Measurements from ENCODE around the gene DLGAP4. TPM values are rescaled to one million over a fixed set of nuclear protein-coding genes. Genes with fewer than 3 reads are reported as not detected.
A peak's percentile ranks its signal among the peaks of the same experiment; 100 is the strongest.

Gene DLGAP4
- total and polyA plus RNA-seq, 9 of the 15 experiments (the other 6 are each of a cell fraction or from before 2014, with no cell fraction given) = 0.31 to 34.1 (median 4.5) TPM

DNA sequence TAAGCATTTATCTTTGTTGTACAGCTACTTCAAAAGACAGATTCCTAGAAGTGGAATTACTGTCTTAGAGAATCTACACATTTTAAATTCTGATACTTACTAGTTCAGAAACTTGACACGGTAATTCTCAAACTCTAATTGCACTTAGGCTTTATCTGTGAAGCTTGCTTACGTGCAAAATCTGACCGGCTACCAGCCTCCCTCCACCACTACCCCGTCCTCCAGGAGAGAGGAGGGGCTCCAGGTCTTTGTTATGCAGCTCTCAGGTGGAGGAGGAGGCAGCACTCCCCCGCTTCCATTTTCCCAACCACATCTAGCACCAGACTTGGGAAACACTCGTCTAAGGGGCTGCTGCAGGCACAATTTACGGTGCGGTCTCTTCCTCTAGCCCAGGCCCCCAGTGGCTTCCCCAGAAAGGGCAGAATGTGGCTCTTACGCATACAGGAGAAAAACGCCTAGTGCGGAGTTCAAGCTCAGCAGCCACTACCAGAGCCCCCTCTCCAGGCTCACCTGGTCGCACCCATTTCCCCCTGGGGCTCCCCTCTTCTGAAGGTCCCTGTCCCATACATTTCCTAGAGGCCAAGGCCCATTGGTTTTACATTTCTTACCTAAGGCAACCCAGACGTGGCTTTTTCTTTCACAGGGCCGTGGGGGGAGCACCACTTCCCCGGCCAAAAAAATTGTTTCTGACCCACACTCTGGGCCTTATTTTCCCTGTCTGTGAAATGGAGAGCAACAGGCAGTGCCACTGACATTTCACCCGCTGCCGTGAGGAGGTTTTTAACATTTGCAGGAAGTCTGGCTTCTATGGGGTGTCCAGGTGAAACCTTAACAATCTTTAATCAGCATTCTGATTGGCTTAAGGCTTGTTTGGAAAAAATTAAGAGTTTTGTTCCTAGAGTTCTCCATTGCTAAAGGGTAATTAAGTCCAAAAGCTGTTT, 265.7 kb downstream of the DLGAP4 start (continued):
- TF ChIP-seq ZNF830 (CRISPR knock-in tag; IDR thresholded peaks at IDR 0.05) (no peak), BDP1 (IDR thresholded peaks at IDR 0.05; ENCODE audit: insufficient read depth, insufficient read length) (no peak), ADNP (tag; IDR thresholded peaks at IDR 0.05) (no peak), ZNF384 (IDR thresholded peaks at IDR 0.05; ENCODE audit: low read depth, low read length) (no peak), RREB1 (CRISPR knock-in tag; IDR thresholded peaks at IDR 0.05) (no peak), NCOA1 (IDR thresholded peaks at IDR 0.05; ENCODE audit: low read depth) (no peak), BRD4 (IDR thresholded peaks at IDR 0.05) (no peak; the same call in 1 of the 2 replicates), ARID1B (IDR thresholded peaks at IDR 0.05) (peak; percentile 63), NEUROD1 (IDR thresholded peaks at IDR 0.05; ENCODE audit: borderline replicate concordance, low read depth, low read length, partially characterized antibody) (no peak), RBM39 (optimal IDR thresholded peaks at IDR 0.05; ENCODE audit: low read depth, low read length) (no peak), PHF21A (IDR thresholded peaks at IDR 0.05; ENCODE audit: borderline replicate concordance, low read depth) (no peak), HDGF (IDR thresholded peaks at IDR 0.05) (no peak), KDM1A (IDR thresholded peaks at IDR 0.05) (peak in 1 of 2 experiments; percentile 15; a peak in 1 of 4 replicates), ZNF175 (CRISPR knock-in tag; IDR thresholded peaks at IDR 0.05; ENCODE audit: low read depth) (no peak)
- TF ChIP-seq, protein P1, sequence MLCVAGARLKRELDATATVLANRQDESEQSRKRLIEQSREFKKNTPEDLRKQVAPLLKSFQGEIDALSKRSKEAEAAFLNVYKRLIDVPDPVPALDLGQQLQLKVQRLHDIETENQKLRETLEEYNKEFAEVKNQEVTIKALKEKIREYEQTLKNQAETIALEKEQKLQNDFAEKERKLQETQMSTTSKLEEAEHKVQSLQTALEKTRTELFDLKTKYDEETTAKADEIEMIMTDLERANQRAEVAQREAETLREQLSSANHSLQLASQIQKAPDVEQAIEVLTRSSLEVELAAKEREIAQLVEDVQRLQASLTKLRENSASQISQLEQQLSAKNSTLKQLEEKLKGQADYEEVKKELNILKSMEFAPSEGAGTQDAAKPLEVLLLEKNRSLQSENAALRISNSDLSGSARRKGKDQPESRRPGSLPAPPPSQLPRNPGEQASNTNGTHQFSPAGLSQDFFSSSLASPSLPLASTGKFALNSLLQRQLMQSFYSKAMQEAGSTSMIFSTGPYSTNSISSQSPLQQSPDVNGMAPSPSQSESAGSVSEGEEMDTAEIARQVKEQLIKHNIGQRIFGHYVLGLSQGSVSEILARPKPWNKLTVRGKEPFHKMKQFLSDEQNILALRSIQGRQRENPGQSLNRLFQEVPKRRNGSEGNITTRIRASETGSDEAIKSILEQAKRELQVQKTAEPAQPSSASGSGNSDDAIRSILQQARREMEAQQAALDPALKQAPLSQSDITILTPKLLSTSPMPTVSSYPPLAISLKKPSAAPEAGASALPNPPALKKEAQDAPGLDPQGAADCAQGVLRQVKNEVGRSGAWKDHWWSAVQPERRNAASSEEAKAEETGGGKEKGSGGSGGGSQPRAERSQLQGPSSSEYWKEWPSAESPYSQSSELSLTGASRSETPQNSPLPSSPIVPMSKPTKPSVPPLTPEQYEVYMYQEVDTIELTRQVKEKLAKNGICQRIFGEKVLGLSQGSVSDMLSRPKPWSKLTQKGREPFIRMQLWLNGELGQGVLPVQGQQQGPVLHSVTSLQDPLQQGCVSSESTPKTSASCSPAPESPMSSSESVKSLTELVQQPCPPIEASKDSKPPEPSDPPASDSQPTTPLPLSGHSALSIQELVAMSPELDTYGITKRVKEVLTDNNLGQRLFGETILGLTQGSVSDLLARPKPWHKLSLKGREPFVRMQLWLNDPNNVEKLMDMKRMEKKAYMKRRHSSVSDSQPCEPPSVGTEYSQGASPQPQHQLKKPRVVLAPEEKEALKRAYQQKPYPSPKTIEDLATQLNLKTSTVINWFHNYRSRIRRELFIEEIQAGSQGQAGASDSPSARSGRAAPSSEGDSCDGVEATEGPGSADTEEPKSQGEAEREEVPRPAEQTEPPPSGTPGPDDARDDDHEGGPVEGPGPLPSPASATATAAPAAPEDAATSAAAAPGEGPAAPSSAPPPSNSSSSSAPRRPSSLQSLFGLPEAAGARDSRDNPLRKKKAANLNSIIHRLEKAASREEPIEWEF (CRISPR knock-in tag; IDR thresholded peaks at IDR 0.05) = no peak
- TF ChIP-seq, protein P2, sequence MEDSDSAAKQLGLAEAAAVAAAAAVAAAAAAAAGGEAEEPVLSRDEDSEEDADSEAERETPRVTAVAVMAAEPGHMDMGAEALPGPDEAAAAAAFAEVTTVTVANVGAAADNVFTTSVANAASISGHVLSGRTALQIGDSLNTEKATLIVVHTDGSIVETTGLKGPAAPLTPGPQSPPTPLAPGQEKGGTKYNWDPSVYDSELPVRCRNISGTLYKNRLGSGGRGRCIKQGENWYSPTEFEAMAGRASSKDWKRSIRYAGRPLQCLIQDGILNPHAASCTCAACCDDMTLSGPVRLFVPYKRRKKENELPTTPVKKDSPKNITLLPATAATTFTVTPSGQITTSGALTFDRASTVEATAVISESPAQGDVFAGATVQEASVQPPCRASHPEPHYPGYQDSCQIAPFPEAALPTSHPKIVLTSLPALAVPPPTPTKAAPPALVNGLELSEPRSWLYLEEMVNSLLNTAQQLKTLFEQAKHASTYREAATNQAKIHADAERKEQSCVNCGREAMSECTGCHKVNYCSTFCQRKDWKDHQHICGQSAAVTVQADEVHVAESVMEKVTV (CRISPR knock-in tag; IDR thresholded peaks at IDR 0.05) = no peak

All from K562 (cell line).